ENCODE results near the gene LRP2. TPM values are rescaled to one million over a fixed set of nuclear protein-coding genes. Genes with fewer than 3 reads are reported as not detected.

Gene LRP2
- total and polyA plus RNA-seq, 2 donors (not counting 1 experiment from before 2014, with no cell fraction given) = under 0.01 TPM; not detected in 1

DNA sequence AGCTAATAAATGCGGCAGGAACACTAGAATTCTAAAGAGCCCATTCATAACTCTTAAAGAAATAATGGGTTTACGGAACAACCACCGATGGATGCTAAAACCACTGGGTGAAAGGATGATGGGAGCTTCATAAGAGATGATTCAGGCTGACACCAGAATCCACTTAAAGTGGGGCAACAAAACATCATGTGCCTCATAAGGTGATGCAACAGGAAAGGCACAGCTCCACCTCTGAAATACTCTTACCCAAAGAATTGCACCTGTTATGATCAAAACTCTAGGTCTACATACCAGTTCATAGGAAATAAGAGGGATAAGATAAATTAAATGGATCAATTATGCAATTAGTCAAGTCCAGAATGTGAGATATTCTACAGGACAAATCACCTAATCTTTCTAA is 161.6 kb downstream of the LRP2 start:
- Histone ChIP-seq H3K27me3 (ENCODE audit: control insufficient read depth, insufficient read depth, low read length) (no peaks in the 10 kb centered on the region), H3K9me3 (ENCODE audit: control insufficient read depth, insufficient read depth, low read depth, low read length) (no peaks in the 10 kb centered on the region), H2AFZ (ENCODE audit: low read length) (no peak overlapping the region), H3K36me3 (ENCODE audit: control insufficient read depth, insufficient read depth, low read length) (no peaks in the 10 kb centered on the region), H3K4me1 (ENCODE audit: control insufficient read depth, extremely low read depth, insufficient read depth, low read length) (no peaks in the 10 kb centered on the region), H3K27ac (ENCODE audit: insufficient read depth, low read length) (no peak overlapping the region), H3K4me2 (ENCODE audit: extremely low read depth, insufficient read depth, low read length) (no peak overlapping the region), H3K9ac (ENCODE audit: insufficient read depth, low read length) (no peak overlapping the region), H3K79me2 (ENCODE audit: control insufficient read depth, insufficient read depth, low read length) (no peaks in the 10 kb centered on the region), H4K20me1 (ENCODE audit: control insufficient read depth, extremely low read depth, insufficient read depth, low read length) (no peaks in the 10 kb centered on the region), H3K4me3 (replicated peaks in 1 of 4; ENCODE audit: control extremely low read depth in 1 of 4, insufficient read depth in 1 of 4, low read depth in 3 of 4, low read length in 4 of 4) (no peak overlapping the region)
- DNase-seq (ENCODE audit: low read depth in 2 of 2) = no peak
- TF ChIP-seq EZH2 (IDR thresholded peaks at IDR 0.05; ENCODE audit: low read length, missing control alignments) = no peak
- TF ChIP-seq, protein P1, sequence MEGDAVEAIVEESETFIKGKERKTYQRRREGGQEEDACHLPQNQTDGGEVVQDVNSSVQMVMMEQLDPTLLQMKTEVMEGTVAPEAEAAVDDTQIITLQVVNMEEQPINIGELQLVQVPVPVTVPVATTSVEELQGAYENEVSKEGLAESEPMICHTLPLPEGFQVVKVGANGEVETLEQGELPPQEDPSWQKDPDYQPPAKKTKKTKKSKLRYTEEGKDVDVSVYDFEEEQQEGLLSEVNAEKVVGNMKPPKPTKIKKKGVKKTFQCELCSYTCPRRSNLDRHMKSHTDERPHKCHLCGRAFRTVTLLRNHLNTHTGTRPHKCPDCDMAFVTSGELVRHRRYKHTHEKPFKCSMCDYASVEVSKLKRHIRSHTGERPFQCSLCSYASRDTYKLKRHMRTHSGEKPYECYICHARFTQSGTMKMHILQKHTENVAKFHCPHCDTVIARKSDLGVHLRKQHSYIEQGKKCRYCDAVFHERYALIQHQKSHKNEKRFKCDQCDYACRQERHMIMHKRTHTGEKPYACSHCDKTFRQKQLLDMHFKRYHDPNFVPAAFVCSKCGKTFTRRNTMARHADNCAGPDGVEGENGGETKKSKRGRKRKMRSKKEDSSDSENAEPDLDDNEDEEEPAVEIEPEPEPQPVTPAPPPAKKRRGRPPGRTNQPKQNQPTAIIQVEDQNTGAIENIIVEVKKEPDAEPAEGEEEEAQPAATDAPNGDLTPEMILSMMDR (conservative IDR thresholded peaks at IDR 0.05 in 1 of 2, IDR thresholded peaks at IDR 0.05 in 1 of 2; ENCODE audit: low read depth in 1 of 2, low read length in 2 of 2) = no peak

DNA sequence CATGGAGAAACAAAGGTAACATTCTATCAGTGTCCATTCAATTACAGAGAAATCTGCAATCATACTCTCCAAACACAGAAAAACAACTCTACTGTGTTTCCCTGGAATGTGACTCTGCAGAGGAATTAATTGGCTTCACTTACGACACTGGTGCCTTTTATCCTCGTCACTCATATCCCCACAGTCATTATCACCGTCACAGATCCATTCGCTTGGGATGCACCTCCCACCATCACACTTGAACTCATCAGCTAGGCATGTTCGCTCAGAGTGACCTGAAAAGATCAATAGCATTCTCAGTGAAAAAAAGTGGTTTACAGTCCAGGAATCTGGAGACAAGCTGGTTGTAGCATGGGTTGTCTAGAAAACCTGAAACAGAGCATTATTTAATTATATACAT is 168.7 kb downstream of the LRP2 start:
- no peak overlapping the region for H3K27ac ChIP-seq (ENCODE audit: insufficient read depth, low read length)
- no peak overlapping the region for H3K4me3 ChIP-seq (replicated peaks in 1 of 4; ENCODE audit: control extremely low read depth in 1 of 4, insufficient read depth in 1 of 4, low read depth in 3 of 4, low read length in 4 of 4)
- TF ChIP-seq, protein P1 (conservative IDR thresholded peaks at IDR 0.05 in 1 of 2, IDR thresholded peaks at IDR 0.05 in 1 of 2; ENCODE audit: low read depth in 1 of 2, low read length in 2 of 2) = no peak
- no peak for TF ChIP-seq EZH2 (IDR thresholded peaks at IDR 0.05; ENCODE audit: low read length, missing control alignments)
- no peaks in the 10 kb centered on the region for H3K9me3 ChIP-seq (ENCODE audit: control insufficient read depth, insufficient read depth, low read depth, low read length)
- H3K36me3 ChIP-seq (ENCODE audit: control insufficient read depth, insufficient read depth, low read length) = no peaks in the 10 kb centered on the region
- H4K20me1 ChIP-seq (ENCODE audit: control insufficient read depth, extremely low read depth, insufficient read depth, low read length) = no peaks in the 10 kb centered on the region
- H3K79me2 ChIP-seq (ENCODE audit: control insufficient read depth, insufficient read depth, low read length) = no peaks in the 10 kb centered on the region
- no peak overlapping the region for H3K4me2 ChIP-seq (ENCODE audit: extremely low read depth, insufficient read depth, low read length)
- no peak for DNase-seq (ENCODE audit: low read depth in 2 of 2)
- H2AFZ ChIP-seq (ENCODE audit: low read length) = no peak overlapping the region
- no peaks in the 10 kb centered on the region for H3K4me1 ChIP-seq (ENCODE audit: control insufficient read depth, extremely low read depth, insufficient read depth, low read length)
- H3K27me3 ChIP-seq (ENCODE audit: control insufficient read depth, insufficient read depth, low read length) = no peaks in the 10 kb centered on the region
- no peak overlapping the region for H3K9ac ChIP-seq (ENCODE audit: insufficient read depth, low read length)

- Histone ChIP-seq H3K4me2 (ENCODE audit: extremely low read depth, insufficient read depth, low read length) (no peak overlapping the region), H3K4me1 (ENCODE audit: control insufficient read depth, extremely low read depth, insufficient read depth, low read length) (no peaks in the 10 kb centered on the region), H3K36me3 (ENCODE audit: control insufficient read depth, insufficient read depth, low read length) (no peaks in the 10 kb centered on the region), H4K20me1 (ENCODE audit: control insufficient read depth, extremely low read depth, insufficient read depth, low read length) (no peaks in the 10 kb centered on the region), H3K27ac (ENCODE audit: insufficient read depth, low read length) (no peak overlapping the region), H3K4me3 (replicated peaks in 1 of 4; ENCODE audit: control extremely low read depth in 1 of 4, insufficient read depth in 1 of 4, low read depth in 3 of 4, low read length in 4 of 4) (no peak overlapping the region), H3K9me3 (ENCODE audit: control insufficient read depth, insufficient read depth, low read depth, low read length) (no peaks in the 10 kb centered on the region), H2AFZ (ENCODE audit: low read length) (no peak overlapping the region), H3K27me3 (ENCODE audit: control insufficient read depth, insufficient read depth, low read length) (no peaks in the 10 kb centered on the region), H3K79me2 (ENCODE audit: control insufficient read depth, insufficient read depth, low read length) (no peaks in the 10 kb centered on the region), H3K9ac (ENCODE audit: insufficient read depth, low read length) (no peak overlapping the region)
- no peak for DNase-seq (ENCODE audit: low read depth in 2 of 2)
- TF ChIP-seq, protein P1 (conservative IDR thresholded peaks at IDR 0.05 in 1 of 2, IDR thresholded peaks at IDR 0.05 in 1 of 2; ENCODE audit: low read depth in 1 of 2, low read length in 2 of 2) = no peak
- no peak for TF ChIP-seq EZH2 (IDR thresholded peaks at IDR 0.05; ENCODE audit: low read length, missing control alignments)
These were observed 172.0 kb downstream of the LRP2 start for GRCh38 chr2:169190197-169190775.
